K562 (cell line): ENCODE data around the gene MLYCD. TPM values are rescaled to one million over a fixed set of nuclear protein-coding genes. Genes with fewer than 3 reads are reported as not detected.
A peak's percentile ranks its signal among the peaks of the same experiment; 100 is the strongest.

Experiments used
- ARID1B ChIP-seq: fragments of 450-650 bp; IDR thresholded peaks from 2 replicates; pipeline ENCODE4 v1.6.1; 2016; ENCODE audit warnings: antibody characterized with exemption, mild to moderate bottlenecking, inconsistent platforms
- CHD4 ChIP-seq: fragments of 200-600 bp; sonication (generic); IDR thresholded peaks from 3 replicates; pipeline ENCODE4 v1.6.1; 2012; ENCODE audit warnings: low read depth, mild to moderate bottlenecking, mixed read lengths, low read length, inconsistent platforms; ENCODE audit not compliant: insufficient read depth, insufficient replicate concordance, poor library complexity, severe bottlenecking
- CREB1 ChIP-seq, 2 experiments: sonication (generic) in 1 of 2; formaldehyde crosslinking in 1 of 2; IDR thresholded peaks; 2 replicates each; pipeline versions ENCODE4 v1.6.1 to v1.8.0; 2012 to 2022; ENCODE audit warnings: inconsistent platforms in 1 of 2, mild to moderate bottlenecking in 1 of 2, missing genetic modification reagents in 1 of 2, moderate library complexity in 1 of 2
- PTBP1 ChIP-seq: fragments of 200-400 bp; formaldehyde crosslinking; IDR thresholded peaks from 2 replicates; pipeline ENCODE4 v1.6.1; 2017; ENCODE audit warnings: low read depth, low read length
- TOE1 ChIP-seq, 2 experiments: fragments of 450-650 bp in 1 of 2; sonication (generic) in 1 of 2; formaldehyde crosslinking in 1 of 2; IDR thresholded peaks; 2 replicates each; pipeline versions ENCODE4 v1.7.1 to v1.8.0; 2016 to 2022; ENCODE audit warnings: borderline replicate concordance in 2 of 2, mild to moderate bottlenecking in 2 of 2, antibody characterized with exemption in 1 of 2, inconsistent platforms in 1 of 2, low read depth in 1 of 2, missing genetic modification reagents in 1 of 2, moderate library complexity in 1 of 2
- polyA plus RNA-seq, 8 experiments: library from polyadenylated mRNA; depleted of rRNA in 4 of 8; stranded (reverse) in 5 of 8; unstranded in 3 of 8; fragments of >200 nt; fragmentation: Nextera tagmentation in 2 of 8; fragmentation: Illumina TruSeq in 1 of 8; extraction: Ambion mirVana in 2 of 8; extraction: Trizol in 1 of 8; gene quantifications; 2 replicates each; pipeline versions ENCODE4 v1.2.1 to v1.2.3, GENCODE V29; 2011 to 2014; ENCODE audit warnings: inconsistent platforms in 1 of 8, missing spikeins in 1 of 8
- total RNA-seq, 7 experiments: library from RNA; depleted of rRNA in 6 of 7; stranded (reverse); fragments of >200 nt in 6 of 7; fragmentation: Illumina TruSeq in 2 of 7; extraction: Trizol in 2 of 7; gene quantifications; 2 replicates each; pipeline versions ENCODE4 v1.2.1 to v1.2.3, GENCODE V29; 2011 to 2021; ENCODE audit warnings: low replicate concordance in 1 of 7
- TF ChIP-seq, protein P1 (sequence below): fragments of 450-650 bp; formaldehyde crosslinking; IDR thresholded peaks from 2 replicates; pipeline ENCODE4 v1.4.0; 2020; ENCODE audit warnings: mild to moderate bottlenecking, moderate library complexity
- TF ChIP-seq, protein P2 (sequence below), 2 experiments: fragments of 450-650 bp; formaldehyde crosslinking in 1 of 2; IDR thresholded peaks; 2 replicates each; pipeline versions ENCODE4 v1.4.0 to v1.6.1; 2014 to 2020; ENCODE audit warnings: mild to moderate bottlenecking in 2 of 2, borderline replicate concordance in 1 of 2, low read depth in 1 of 2
- TF ChIP-seq, protein P3 (sequence below): fragments of 150-350 bp; conservative IDR thresholded peaks from 2 replicates; pipeline ENCODE4 v1.6.1; 2014; ENCODE audit warnings: low read length
- TF ChIP-seq, protein P4 (sequence below): sonication (generic); formaldehyde crosslinking; IDR thresholded peaks from 2 replicates; pipeline ENCODE4 v1.8.0; 2022; ENCODE audit warnings: mild to moderate bottlenecking, low read depth, missing genetic modification reagents

The MLYCD gene
- total and polyA plus RNA-seq, 9 of the 15 experiments (the other 6 are each of a cell fraction or from before 2014, with no cell fraction given) = 0.15 to 2.0 (median 1.0) TPM

DNA sequence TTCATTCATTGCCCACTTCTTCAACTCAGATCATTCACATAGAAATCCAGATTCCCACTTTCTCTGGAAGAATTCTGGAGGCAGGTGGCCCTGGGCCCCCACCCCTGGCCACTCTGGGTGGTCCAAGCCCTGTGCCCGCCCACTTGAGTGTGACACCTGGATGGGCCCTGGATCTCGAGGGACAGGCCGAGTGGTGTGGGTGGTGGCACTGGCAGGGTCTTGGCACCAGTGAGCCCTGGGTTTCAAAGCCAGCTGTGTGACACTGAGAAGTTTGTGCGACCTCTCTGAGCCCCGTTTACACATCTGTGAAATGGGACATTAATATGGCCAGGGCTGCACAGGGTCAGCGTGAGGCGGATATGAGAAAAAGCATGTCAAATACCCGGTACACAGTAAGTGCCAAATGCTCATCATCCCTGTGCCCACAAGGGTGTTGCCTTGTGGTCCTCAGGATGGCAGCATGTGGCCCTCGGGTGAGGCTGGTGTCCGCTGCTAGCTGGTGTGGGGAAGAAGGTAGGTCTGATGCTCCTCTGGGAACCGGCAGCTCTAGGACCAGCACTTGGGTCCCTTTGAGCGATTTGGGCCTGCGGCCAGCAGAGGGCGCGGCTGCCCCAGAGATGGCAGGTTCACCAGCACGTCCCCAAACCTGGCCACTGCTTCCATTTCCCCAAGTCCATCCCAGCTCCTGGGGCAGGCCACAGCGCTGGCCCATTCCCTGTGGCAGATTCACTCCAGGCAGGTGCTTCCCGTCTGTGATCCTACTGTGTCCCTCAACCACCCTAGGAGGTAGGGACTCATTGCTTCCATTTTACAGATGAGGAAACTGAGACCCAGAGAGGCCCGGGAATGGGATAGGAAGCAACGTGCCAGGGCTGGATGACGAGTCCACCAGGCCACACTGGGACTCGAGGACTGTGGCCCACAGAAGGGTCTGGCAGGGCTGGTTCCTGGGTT is 57.7 kb downstream of the MLYCD start (continued):
- TF ChIP-seq PTBP1 (peak; percentile 74; the same call in 1 of the 2 replicates), TOE1 (IDR thresholded peaks at IDR 0.05; ENCODE audit: borderline replicate concordance) (peak; percentile 47; the same call in 1 of the 2 replicates), TOE1 (CRISPR knock-in tag; IDR thresholded peaks at IDR 0.05; ENCODE audit: borderline replicate concordance, low read depth) (no peak), ARID1B (peak; percentile 19), CREB1 (IDR thresholded peaks at IDR 0.05) (no peak), CREB1 (CRISPR knock-in tag; IDR thresholded peaks at IDR 0.05) (no peak), CHD4 (peak; percentile 61)
- TF ChIP-seq, protein P1, sequence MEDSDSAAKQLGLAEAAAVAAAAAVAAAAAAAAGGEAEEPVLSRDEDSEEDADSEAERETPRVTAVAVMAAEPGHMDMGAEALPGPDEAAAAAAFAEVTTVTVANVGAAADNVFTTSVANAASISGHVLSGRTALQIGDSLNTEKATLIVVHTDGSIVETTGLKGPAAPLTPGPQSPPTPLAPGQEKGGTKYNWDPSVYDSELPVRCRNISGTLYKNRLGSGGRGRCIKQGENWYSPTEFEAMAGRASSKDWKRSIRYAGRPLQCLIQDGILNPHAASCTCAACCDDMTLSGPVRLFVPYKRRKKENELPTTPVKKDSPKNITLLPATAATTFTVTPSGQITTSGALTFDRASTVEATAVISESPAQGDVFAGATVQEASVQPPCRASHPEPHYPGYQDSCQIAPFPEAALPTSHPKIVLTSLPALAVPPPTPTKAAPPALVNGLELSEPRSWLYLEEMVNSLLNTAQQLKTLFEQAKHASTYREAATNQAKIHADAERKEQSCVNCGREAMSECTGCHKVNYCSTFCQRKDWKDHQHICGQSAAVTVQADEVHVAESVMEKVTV (CRISPR knock-in tag) = peak; percentile 78
- TF ChIP-seq, protein P2, sequence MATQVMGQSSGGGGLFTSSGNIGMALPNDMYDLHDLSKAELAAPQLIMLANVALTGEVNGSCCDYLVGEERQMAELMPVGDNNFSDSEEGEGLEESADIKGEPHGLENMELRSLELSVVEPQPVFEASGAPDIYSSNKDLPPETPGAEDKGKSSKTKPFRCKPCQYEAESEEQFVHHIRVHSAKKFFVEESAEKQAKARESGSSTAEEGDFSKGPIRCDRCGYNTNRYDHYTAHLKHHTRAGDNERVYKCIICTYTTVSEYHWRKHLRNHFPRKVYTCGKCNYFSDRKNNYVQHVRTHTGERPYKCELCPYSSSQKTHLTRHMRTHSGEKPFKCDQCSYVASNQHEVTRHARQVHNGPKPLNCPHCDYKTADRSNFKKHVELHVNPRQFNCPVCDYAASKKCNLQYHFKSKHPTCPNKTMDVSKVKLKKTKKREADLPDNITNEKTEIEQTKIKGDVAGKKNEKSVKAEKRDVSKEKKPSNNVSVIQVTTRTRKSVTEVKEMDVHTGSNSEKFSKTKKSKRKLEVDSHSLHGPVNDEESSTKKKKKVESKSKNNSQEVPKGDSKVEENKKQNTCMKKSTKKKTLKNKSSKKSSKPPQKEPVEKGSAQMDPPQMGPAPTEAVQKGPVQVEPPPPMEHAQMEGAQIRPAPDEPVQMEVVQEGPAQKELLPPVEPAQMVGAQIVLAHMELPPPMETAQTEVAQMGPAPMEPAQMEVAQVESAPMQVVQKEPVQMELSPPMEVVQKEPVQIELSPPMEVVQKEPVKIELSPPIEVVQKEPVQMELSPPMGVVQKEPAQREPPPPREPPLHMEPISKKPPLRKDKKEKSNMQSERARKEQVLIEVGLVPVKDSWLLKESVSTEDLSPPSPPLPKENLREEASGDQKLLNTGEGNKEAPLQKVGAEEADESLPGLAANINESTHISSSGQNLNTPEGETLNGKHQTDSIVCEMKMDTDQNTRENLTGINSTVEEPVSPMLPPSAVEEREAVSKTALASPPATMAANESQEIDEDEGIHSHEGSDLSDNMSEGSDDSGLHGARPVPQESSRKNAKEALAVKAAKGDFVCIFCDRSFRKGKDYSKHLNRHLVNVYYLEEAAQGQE (IDR thresholded peaks at IDR 0.05; ENCODE audit: borderline replicate concordance) = peak; percentile 81
- TF ChIP-seq, protein P2 (CRISPR knock-in tag; IDR thresholded peaks at IDR 0.05; ENCODE audit: low read depth) = no peak
- TF ChIP-seq, protein P3, sequence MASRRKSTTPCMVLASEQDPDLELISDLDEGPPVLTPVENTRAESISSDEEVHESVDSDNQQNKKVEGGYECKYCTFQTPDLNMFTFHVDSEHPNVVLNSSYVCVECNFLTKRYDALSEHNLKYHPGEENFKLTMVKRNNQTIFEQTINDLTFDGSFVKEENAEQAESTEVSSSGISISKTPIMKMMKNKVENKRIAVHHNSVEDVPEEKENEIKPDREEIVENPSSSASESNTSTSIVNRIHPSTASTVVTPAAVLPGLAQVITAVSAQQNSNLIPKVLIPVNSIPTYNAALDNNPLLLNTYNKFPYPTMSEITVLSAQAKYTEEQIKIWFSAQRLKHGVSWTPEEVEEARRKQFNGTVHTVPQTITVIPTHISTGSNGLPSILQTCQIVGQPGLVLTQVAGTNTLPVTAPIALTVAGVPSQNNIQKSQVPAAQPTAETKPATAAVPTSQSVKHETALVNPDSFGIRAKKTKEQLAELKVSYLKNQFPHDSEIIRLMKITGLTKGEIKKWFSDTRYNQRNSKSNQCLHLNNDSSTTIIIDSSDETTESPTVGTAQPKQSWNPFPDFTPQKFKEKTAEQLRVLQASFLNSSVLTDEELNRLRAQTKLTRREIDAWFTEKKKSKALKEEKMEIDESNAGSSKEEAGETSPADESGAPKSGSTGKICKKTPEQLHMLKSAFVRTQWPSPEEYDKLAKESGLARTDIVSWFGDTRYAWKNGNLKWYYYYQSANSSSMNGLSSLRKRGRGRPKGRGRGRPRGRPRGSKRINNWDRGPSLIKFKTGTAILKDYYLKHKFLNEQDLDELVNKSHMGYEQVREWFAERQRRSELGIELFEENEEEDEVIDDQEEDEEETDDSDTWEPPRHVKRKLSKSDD = 0 out of 2 replicates have a peak, but pooled peaks have one; percentile 67
- TF ChIP-seq, protein P4, sequence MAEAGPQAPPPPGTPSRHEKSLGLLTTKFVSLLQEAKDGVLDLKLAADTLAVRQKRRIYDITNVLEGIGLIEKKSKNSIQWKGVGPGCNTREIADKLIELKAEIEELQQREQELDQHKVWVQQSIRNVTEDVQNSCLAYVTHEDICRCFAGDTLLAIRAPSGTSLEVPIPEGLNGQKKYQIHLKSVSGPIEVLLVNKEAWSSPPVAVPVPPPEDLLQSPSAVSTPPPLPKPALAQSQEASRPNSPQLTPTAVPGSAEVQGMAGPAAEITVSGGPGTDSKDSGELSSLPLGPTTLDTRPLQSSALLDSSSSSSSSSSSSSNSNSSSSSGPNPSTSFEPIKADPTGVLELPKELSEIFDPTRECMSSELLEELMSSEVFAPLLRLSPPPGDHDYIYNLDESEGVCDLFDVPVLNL (CRISPR knock-in tag) = 0 out of 2 replicates have a peak, but pooled peaks have one; percentile 58
